OCI-LY7 (cell line): ENCODE measurements around the gene CACNA1D.

Source experiments
- EZH2phosphoT487 ChIP-seq: fragments of 200-600 bp; sonication (generic); IDR thresholded peaks from 2 replicates; pipeline ENCODE4 v1.6.1; 2018; ENCODE audit warnings: low read depth, borderline replicate concordance, mild to moderate bottlenecking, mixed run types, antibody characterized with exemption, low read length, moderate library complexity, mixed read lengths
- TF ChIP-seq, protein P1 (sequence below): fragments of 200-600 bp; sonication (generic); conservative IDR thresholded peaks from 2 replicates; pipeline ENCODE4 v1.5.1; 2014; ENCODE audit warnings: mild to moderate bottlenecking, antibody characterized with exemption, low read length, moderate library complexity, mixed read lengths

GRCh38 chr3:53862241-53862640 lies 367.8 kb downstream of the CACNA1D start:
- TF ChIP-seq, protein P1, sequence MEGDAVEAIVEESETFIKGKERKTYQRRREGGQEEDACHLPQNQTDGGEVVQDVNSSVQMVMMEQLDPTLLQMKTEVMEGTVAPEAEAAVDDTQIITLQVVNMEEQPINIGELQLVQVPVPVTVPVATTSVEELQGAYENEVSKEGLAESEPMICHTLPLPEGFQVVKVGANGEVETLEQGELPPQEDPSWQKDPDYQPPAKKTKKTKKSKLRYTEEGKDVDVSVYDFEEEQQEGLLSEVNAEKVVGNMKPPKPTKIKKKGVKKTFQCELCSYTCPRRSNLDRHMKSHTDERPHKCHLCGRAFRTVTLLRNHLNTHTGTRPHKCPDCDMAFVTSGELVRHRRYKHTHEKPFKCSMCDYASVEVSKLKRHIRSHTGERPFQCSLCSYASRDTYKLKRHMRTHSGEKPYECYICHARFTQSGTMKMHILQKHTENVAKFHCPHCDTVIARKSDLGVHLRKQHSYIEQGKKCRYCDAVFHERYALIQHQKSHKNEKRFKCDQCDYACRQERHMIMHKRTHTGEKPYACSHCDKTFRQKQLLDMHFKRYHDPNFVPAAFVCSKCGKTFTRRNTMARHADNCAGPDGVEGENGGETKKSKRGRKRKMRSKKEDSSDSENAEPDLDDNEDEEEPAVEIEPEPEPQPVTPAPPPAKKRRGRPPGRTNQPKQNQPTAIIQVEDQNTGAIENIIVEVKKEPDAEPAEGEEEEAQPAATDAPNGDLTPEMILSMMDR = no peak
- TF ChIP-seq EZH2phosphoT487 = no peak
